NCI-H446 (cell line): Measurements from ENCODE around the gene RSPO4.

Source experiments
- DNase-seq, 2 experiments: peaks; one replicate each; lab custom pipeline; 2025; lab: John Stamatoyannopoulos, UW

Gene RSPO4

DNA sequence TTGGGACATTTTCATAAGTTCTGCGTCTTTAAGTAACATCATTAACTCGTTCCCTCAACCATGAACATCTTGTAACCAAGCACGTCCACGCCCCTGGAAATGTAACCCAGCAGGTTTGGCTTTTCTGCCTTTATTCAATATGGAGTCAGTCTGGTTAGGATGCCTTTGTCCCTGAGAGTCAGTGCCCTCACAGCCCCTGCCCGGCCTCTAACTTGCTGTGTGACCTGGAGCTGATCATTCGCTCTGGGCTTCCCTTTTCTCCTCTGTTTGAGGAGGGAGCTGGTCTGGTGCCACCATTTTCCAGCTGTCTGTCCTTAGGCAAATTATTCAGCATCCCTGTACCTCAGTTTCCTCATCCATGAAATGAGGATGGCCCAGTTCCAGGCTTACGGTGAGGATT, 59.5 kb downstream of the RSPO4 start:
- DNase-seq: no peak

DNA sequence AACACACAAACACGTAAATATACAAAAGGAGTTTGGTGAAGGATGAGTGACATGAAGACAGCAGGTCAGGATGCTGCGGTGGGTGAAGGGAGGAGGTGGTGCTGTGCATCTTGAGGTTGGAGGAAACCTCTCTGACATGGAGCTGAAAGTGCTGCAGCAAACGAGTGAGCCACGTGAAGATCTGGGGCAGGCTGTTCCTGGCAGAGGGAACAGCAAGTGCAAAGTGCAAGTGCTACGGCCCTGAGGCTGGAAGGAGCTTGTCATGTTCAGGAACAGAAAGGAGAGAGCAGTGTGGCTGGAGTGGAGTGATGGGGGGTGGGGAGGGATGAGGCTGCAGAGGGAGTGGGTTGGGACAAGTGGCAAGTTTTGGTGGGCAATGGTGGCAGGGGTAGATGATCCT, 61.2 kb downstream of the RSPO4 start:
- DNase-seq: no peak

DNA sequence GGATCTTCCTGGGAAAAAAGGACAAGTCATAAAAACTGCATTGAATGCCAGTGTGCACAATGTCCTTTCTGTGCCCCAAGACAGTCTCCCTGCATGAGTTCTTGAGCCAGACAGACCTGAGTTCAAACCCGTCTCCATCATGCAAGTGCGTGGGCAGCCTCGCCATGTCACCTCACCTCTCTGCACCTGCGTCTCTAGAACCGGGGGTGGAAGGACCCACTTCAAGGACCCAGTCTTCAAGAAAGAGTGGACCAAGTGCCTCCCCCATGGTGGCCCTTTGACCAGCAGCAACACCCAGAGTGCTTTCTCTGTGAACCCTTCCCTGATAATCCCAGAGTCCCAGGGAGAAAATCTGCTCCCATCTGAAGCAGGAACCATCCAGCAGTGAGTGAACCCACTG, 62.5 kb downstream of the RSPO4 start:
- no peak for DNase-seq

DNA sequence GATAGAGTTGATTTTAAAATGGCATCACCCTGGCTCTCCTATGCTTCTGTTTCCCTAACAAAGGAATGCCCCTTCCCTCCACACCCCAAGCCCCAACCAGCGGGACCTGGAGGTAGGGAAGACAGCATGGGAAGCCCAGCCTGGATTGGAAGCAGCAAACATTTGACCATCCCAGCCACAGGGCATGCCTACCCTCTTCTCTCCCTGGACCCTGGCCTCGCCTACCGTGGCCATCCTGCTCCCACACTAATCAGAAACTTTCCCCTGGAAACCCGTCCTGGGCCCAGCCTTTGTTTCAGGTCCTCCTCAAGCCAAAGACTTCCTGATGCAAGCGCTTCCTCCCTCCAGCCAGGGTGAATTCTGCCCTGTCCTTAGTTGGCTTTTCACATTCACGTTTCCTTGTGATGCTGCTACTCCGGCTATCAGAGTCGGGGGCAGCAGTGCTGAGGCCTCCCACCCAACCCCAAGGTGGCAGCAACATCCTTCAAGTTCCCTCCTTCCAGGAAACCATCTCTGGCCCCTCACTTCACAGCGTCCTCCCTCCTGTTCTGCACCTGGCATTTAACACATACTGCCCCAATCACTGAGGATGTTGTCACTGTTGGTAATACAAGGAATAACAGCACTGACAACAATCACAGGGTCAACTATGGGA, 67.8 kb downstream of the RSPO4 start:
- DNase-seq: no peak

DNA sequence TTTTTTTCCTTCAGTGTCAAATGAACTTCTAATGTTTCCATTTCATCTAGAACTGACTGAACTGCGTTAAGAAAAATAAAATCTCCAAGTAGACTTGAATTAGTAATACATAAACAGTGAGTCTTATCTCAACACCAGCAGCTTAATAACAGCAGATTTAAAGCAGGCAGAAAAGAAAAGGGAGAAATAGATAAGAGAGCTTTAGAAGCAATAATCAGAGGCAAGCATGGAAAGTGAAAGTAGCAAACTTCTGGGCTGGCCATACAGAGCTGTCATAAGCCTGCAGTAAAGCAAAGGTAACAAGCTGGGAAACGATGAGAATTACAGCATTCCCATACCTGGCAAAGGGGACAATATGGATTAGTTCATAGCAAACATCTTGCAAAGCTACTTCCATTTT, 69.1 kb downstream of the RSPO4 start:
- DNase-seq: no peak

DNA sequence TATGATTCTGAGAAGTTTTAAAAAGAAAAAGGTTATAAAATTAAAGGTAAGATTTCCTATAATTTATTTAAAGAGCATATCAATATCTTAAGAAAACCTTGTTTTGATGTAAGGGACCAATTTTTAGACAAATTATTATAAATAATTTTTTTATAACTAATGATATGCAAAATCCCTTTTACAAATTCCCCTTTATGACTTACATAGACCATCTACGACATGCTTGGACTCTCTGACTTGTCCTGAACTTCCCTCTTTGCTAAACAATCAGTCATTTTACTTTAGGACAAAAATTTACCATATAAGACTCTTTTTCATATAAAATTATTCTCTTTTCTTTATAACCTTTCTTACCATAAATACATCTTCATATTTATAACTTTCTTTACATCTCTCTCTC, 70.7 kb downstream of the RSPO4 start:
- DNase-seq: no peak

DNA sequence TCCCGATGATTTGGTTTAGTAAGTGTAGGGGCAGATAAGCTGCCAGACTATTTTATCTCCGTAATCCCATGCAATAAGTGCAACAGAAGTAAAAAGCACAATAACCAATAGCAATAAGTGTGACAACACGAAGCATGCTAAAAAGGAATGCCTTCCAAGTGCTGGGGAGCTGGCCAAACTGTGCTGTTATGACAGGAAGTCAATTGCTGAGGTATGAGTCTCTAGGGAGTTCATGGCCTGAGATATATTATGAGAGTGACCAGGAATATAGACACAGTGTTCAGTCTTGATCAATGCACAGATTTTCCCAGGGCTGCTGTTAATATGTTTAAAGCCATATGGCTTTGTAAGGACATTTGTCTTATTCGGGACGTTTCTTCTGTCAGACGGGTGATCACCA, 75.4 kb downstream of the RSPO4 start:
- no peak for DNase-seq

DNA sequence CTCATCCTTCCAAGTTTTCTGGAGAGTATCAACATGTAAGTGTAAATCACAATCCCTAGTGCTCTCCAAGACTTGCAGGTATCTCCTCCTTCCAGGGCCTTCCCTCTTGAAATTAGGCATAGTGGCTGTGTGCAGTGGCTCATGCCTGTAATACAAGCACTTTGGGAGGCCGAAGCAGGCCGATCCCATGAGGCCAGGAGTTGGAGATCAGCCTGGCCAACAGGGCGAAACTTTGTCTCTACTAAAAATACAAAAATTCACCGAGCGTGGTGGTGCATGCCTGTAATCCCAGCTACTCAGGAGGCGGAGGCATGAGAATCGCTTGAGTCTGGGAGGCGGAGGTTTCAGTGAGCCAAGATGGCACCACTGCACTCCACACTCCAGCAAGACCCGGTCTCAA, 76.6 kb downstream of the RSPO4 start:
- no peak for DNase-seq

GRCh38 chr20:924639-925038, 77.5 kb downstream of the RSPO4 start:
- no peak for DNase-seq

DNA sequence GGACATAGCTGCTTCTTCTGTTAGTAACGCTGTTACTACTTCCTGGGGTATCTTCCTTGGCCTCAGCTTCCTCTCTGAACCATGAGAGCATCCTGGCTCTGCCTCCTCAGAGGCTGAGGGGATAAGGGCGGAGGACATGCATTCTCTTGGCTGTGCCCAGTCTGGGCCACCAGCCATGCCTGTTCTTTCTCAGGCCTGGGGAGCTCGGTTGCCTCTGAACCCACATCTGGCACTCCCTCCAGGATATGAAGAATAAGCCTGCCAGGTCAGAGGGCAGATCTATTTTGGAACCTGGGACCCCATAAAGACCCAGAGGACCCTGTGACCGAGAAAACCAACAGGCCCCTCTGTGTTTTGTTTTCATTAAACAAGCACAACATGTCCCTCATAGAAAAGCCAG, 79.3 kb downstream of the RSPO4 start:
- no peak for DNase-seq

GRCh38 chr20:921068-921467, 81.0 kb downstream of the RSPO4 start:
- DNase-seq: no peak

GRCh38 chr20:920311-920710, 81.8 kb downstream of the RSPO4 start:
- DNase-seq: no peak

DNA sequence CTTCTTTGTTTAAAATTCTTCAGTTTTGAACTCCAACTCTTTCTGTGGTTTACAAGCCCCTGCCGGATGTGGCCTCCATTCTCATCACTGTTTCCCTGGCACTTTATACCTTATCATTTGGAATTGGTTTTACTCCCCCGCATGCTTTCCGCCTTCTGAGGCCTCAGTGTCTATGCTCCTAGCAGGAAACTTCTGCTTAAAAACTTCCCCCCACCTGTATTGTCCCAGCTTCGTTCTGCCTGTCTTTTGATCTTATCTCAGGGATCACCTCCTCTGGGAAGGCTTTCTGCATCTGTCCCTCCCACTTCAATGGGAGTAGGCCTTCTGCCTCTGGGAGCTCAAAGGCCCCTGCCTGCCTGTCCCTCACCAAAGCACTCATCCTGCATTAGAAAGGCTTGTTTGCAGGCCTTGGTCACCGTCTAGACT, 82.6 kb downstream of the RSPO4 start:
- DNase-seq: no peak

GRCh38 chr20:917416-917815, 84.7 kb downstream of the RSPO4 start:
- no peak for DNase-seq

- DNase-seq: no peak
Measured at GRCh38 chr20:916825-917224, 85.3 kb downstream of the RSPO4 start.

- DNase-seq: no peak
Measured at GRCh38 chr20:916125-916799, 85.8 kb downstream of the RSPO4 start, which contains the start of gene ANGPT4. TSS of gene ANGPT4 (minus strand) at chr20:916334. CDS start at chr20:916214, 120 bp downstream.

GRCh38 chr20:914727-915498, 87.2 kb downstream of the RSPO4 start:
- DNase-seq: no peak

DNA sequence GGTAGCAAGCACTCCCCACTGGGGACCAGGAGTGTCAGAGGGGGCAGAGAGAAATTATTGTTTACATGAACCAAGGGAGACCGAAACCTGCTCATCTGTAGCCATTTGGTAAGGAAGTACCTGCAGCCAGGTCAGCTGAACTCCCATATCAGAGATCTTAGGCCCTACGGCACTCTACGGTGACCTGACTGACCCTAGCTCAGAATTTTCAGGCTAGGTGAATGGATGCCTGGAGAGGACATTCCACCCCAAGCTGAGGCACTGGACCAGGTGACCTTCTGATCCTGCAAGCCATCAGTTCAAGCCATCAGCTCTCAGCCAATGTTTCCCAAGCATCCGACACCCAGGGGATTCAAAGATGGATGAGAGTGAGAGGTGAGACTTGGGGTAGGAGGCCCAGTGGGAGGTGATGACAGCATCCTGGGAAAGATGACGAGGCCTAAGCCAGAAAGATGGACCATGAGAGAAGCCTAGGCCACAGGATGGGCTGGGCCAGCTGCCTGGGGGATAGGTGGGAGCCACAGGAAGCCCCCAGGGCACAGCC, 88.7 kb downstream of the RSPO4 start:
- no peak for DNase-seq

DNA sequence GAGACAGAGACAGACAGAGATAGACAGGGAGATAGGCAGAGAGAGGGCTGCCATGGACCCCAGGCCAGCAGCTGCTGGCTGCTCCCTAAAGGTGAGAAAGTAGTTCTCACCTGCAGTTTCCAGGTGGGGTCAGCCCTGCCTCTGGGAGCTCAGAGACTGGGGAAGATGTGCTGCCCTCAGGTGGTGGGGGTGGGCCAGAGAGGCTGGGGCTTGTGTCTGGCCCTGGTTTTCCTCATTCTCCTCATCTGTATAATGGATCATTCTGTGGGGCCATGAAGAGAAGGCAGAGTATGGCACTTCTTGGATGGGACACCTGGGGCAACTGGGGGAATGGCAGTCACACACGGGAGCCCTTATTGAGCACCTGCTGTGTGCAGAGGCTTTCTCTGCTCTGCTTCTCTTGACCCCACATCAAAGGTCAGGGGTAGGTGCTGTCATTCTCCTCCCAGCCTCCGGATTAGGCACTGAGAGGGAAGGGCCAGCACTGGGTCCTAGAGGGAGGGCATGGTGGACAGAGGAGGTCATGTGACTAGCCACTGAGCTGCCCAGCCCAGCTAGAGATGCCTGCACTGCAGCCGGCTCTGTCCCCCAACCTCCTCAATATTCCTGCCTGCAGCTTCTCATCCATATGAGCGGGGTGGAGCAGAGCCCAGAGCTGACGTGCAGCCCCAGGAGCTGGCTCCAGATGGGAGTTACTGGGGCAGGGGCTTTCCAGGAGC, 90.1 kb downstream of the RSPO4 start:
- DNase-seq: no peak

DNA sequence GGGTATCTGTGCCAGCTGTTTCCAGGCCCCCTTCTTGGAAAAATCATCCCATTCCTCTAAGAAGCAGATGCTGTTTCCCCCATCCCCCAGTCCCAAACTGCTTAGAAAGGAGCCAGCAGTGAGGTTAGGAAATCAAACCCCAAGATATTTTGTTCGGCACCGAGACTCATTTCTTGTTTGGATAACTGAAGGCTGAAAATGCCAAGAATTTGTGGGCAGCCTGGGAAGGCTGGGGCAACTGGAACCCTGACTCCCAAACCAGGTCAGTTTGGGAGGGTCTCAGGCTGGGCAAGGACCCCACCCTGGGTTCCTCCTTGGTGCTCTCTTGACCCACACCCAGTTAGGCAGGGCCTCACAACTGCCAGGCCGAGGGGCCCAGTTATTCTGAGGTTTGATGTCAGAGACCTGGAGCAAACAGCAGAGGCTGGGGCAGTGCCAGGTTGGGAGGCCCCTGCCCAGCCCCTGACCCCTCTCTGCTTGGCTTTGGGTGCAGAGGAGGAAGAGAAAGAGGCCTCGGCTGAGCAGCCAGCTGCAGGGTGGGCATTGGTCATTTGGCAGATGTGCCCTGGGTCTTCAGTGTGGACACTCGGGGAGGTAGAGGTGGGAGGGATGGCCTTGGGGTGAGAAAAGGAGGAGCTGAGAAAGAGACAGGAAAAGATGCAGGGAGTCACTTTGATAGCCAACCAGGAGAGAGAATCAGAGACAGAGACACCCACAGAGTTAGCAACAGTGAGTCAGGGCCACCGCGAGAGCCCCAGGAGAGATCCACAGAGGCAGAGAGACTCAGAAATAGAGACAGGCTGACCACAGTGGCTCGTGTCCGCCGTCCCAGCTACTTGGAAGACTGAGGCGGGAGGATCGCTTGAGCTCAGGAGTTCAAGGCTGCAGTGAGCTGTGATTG, 91.0 kb downstream of the RSPO4 start:
- no peak for DNase-seq
